T-cell (primary cell): ENCODE measurements around the gene PVR. TPM values are rescaled to one million over a fixed set of nuclear protein-coding genes. Genes with fewer than 3 reads are reported as not detected.
A peak's percentile ranks its signal among the peaks of the same experiment; 100 is the strongest.

Experiments used
- ATAC-seq, 4 experiments: fragments of 200-7000 bp in 3 of 4; fragments of 150-1000 bp in 1 of 4; cut with Tn5 transposase; replicated peaks in 1 of 4; 1 replicate in 3 of 4; 2 replicates in 1 of 4; pipeline ENCODE4 v1.10.0; 2021; ENCODE audit warnings: moderate library complexity in 3 of 4, mild to moderate bottlenecking in 2 of 4, moderate number of reproducible peaks in 1 of 4
- CTCF ChIA-PET, 2 donors: fragments of 300-600 bp; sonication (Branson Sonifier 250); formaldehyde crosslinking; loops; one replicate each; lab custom pipeline; 2022; ENCODE audit warnings: antibody characterized with exemption in 2 of 2; lab: Charles Lee
- POLR2A ChIA-PET, 2 donors: fragments of 300-600 bp; sonication (Branson Sonifier 250); formaldehyde crosslinking; loops; one replicate each; lab custom pipeline; 2022; ENCODE audit warnings: antibody characterized with exemption in 2 of 2; lab: Charles Lee
- DNase-seq, 35 experiments: peaks; one replicate each; pipeline versions ENCODE4 v3.0.0 to v3.0.0-alpha.2; 2013 to 2023
- H3K27ac ChIP-seq: one replicate; pipeline ENCODE4 v1.5.1; 2013; ENCODE audit warnings: low read length
- H3K27me3 ChIP-seq, 2 experiments: replicated peaks in 1 of 2; 1 replicate in 1 of 2; 2 replicates in 1 of 2; pipeline versions ENCODE4 v1.6.1 to v1.7.0; 2013; ENCODE audit warnings: low read length in 1 of 2, mixed read lengths in 1 of 2; ENCODE audit not compliant: control insufficient read depth in 2 of 2, insufficient read depth in 2 of 2; ENCODE audit errors: extremely low read depth in 1 of 2
- H3K36me3 ChIP-seq, 2 donors: 1 replicate in 1 of 2; 2 replicates in 1 of 2; pipeline versions ENCODE4 v1.6.1 to v1.7.0; 2013; ENCODE audit warnings: low read length in 1 of 2; ENCODE audit not compliant: control insufficient read depth in 2 of 2, insufficient read depth in 1 of 2; ENCODE audit errors: extremely low read depth in 1 of 2
- H3K4me1 ChIP-seq, 2 experiments: 1 replicate in 1 of 2; 2 replicates in 1 of 2; pipeline versions ENCODE4 v1.6.1 to v1.7.0; 2013; ENCODE audit warnings: low read length in 2 of 2, mixed read lengths in 1 of 2; ENCODE audit not compliant: insufficient read depth in 2 of 2, control insufficient read depth in 1 of 2; ENCODE audit errors: extremely low read depth in 1 of 2
- H3K4me3 ChIP-seq, 2 donors: 1 replicate in 1 of 2; 2 replicates in 1 of 2; pipeline versions ENCODE4 v1.5.1 to v1.7.0; 2013; ENCODE audit warnings: mild to moderate bottlenecking in 2 of 2, low read length in 1 of 2, moderate library complexity in 1 of 2; ENCODE audit not compliant: control insufficient read depth in 1 of 2; ENCODE audit errors: extremely low read depth in 1 of 2
- H3K9me3 ChIP-seq: 2 replicates; pipeline ENCODE4 v1.7.0; 2013
- H3K27ac Mint-ChIP-seq, 2 donors: one replicate each; pipeline ENCODE4 v1.8.0; 2020 to 2021; ENCODE audit warnings: mild to moderate bottlenecking in 2 of 2, mixed read lengths in 2 of 2
- H3K27me3 Mint-ChIP-seq, 2 donors: one replicate each; pipeline ENCODE4 v1.8.0; 2021 to 2022; ENCODE audit warnings: mixed read lengths in 2 of 2
- H3K36me3 Mint-ChIP-seq: one replicate; pipeline ENCODE4 v1.8.0; 2021; ENCODE audit warnings: mixed read lengths
- H3K4me1 Mint-ChIP-seq, 3 donors: one replicate each; pipeline ENCODE4 v1.8.0; 2020 to 2022; ENCODE audit warnings: mixed read lengths in 3 of 3, mild to moderate bottlenecking in 1 of 3
- H3K4me3 Mint-ChIP-seq, 3 donors: one replicate each; pipeline ENCODE4 v1.8.0; 2020 to 2022; ENCODE audit warnings: mild to moderate bottlenecking in 3 of 3, mixed read lengths in 3 of 3, moderate library complexity in 3 of 3
- H3K9me3 Mint-ChIP-seq, 3 donors: one replicate each; pipeline ENCODE4 v1.8.0; 2020 to 2022; ENCODE audit warnings: mixed read lengths in 3 of 3
- WGBS: methylation state at CpG from one replicate; pipeline ENCODE4 v1.1.5; 2013; ENCODE audit warnings: missing lambda C conversion rate; ENCODE audit not compliant: insufficient coverage; 5-methylcytosine and 5-hydroxymethylcytosine counted together
- total RNA-seq, 35 experiments: library from RNA in 6 of 35; stranded (reverse) in 6 of 35; fragments of 120-200 nt in 1 of 35; gene quantifications; one replicate each; pipeline versions ENCODE4 v1.2.1 to v1.2.4 and lab custom pipeline; 2013 to 2026

The PVR gene, protein sequence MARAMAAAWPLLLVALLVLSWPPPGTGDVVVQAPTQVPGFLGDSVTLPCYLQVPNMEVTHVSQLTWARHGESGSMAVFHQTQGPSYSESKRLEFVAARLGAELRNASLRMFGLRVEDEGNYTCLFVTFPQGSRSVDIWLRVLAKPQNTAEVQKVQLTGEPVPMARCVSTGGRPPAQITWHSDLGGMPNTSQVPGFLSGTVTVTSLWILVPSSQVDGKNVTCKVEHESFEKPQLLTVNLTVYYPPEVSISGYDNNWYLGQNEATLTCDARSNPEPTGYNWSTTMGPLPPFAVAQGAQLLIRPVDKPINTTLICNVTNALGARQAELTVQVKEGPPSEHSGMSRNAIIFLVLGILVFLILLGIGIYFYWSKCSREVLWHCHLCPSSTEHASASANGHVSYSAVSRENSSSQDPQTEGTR
- total RNA-seq (1 to 10 TPM; 1.2 to 3.4 (median 2.8) TPM), total RNA-seq (lab: John Stamatoyannopoulos, UW) (0.96 to 23.8 (median 3.7) reads per million in 29 experiments)
- total RNA-seq (2013): 0.79 TPM

DNA sequence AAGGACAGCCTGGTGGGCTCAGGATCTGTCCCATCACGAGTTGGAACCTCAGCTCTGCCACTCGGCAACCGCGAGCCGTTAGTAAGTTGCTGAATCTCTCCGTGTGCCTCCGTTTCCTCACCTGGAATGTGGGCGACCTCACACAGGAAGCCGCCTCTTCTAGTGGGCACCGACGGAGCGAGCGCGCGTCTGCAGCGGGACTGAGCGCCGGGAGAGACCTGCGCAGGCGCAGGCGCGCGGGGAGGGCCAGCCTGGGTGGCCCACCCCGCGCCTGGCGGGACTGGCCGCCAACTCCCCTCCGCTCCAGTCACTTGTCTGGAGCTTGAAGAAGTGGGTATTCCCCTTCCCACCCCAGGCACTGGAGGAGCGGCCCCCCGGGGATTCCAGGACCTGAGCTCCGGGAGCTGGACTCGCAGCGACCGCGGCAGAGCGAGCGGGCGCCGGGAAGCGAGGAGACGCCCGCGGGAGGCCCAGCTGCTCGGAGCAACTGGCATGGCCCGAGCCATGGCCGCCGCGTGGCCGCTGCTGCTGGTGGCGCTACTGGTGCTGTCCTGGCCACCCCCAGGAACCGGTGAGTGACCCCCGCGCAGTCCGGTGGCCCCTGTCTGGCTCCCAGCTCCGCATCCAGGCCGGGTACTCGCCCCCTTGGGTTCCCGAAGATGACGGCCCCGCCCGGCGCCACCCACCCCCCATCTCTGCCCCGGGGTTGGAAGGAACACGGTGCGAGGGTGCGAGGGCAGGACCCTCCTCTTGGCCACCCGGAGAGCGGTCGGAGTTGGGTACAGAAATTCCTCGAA lies at the start of gene PVR:
Gene PVR (plus strand): TSS at position 306 of the 797 bp plus-strand sequence. CDS start 187 bp downstream, at position 493.
- Mint-ChIP-seq H3K36me3 (no peaks in the 10 kb centered on the region), H3K4me1 (peaks cover 0 to 8% (median 6%) of the 10 kb centered on the region in 3 donors), H3K9me3 (no peaks in the 10 kb centered on the region), H3K4me3 (peak within 1 kb of the TSS; percentile 69 to 71 (median 70)), H3K27me3 (peaks cover 15 to 32% of the 10 kb centered on the region in 2 donors), H3K27ac (peak within 1 kb of the TSS in 1 of 2 donors; percentile 58)
- DNase-seq (peak in 7 of 35 experiments; percentile 1 to 28 (median 13)), ATAC-seq (peak; percentile 45 to 77 (median 60))
- Histone ChIP-seq H3K27ac (no peak within 1 kb of the TSS), H3K36me3 (no peaks in the 10 kb centered on the region), H3K4me1 (peaks cover 0 to 14% of the 10 kb centered on the region in 2 experiments), H3K27me3 (peaks cover 0 to 26% of the 10 kb centered on the region in 2 experiments), H3K4me3 (peak within 1 kb of the TSS; percentile 13 to 83), H3K9me3 (no peaks in the 10 kb centered on the region)
- CTCF ChIA-PET: no interaction called here
- POLR2A ChIA-PET: interaction anchor here in 1 of 2 donors (0.7 kb wide), 1 partner anchor 112 kb away, joined by 3 read pairs; no protein-coding TSS in a partner anchor
- under 1% methylated on average over 58 of the region's 70 CpGs for WGBS

DNA sequence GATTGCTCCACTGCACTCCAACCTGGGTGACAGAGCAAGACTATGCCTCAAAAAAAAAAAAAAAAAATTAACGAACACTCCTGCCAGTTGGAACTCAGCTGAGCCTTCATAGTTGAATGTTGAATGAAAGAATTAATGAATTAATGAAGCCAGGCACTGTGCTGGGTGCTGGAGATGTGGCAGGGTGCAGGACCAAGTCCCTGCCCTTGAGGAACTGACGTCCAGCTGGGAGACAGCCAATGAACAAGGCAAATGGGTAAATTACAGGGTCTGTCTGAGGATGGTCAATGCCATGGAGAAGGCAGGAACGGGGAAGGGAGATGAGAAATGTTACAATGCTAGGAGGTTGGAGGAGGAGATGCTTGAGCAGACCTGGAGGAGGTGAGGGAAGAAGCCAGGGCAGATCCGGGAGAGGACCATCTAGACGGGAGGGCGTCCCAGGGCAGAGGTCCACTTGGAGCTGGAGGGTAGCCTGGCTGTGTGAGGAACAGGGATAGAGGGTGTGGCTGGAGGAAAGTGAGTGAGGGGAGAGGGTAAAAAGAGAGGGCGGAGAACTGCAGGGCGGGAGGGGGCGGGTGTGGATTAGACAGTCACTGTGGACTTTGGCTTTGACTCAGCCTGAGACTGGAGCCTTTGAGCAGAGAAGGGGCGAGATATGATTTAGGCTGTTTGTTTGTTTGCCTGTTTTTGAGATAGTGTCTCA lies 47.1 kb upstream of the PVR start:
- peaks cover 0 to 11% (median 10%) of the 10 kb centered on the region in 3 donors for H3K9me3 Mint-ChIP-seq
- POLR2A ChIA-PET: no interaction called here

DNA sequence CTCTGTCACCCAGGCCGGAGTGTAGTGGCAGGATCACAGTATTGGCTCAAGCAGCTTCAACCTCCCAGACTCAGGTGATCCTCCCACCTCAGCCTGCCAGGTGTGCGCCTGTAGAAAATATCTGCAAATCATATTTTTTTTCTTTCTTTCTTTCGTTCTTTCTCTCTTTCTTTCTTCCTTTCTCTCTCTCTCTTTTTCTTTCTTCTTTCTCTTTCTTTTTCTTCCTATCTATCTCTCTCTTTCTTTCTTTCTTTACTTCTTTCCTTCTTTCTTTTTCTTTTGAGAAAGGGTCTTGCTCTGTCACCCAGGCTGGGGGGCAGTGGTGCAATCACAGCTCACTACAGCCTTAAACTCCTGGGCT lies 46.6 kb upstream of the PVR start:
- Mint-ChIP-seq H3K27ac (no peak overlapping the region), H3K36me3 (no peaks in the 10 kb centered on the region), H3K4me3 (no peak overlapping the region), H3K9me3 (peaks cover 0 to 11% (median 10%) of the 10 kb centered on the region in 3 donors), H3K4me1 (no peaks in the 10 kb centered on the region), H3K27me3 (peaks cover 25 to 34% of the 10 kb centered on the region in 2 donors)
- Histone ChIP-seq H3K27ac (no peak overlapping the region), H3K36me3 (no peaks in the 10 kb centered on the region), H3K27me3 (peaks cover 0 to 16% of the 10 kb centered on the region in 2 experiments), H3K4me1 (no peaks in the 10 kb centered on the region), H3K9me3 (no peaks in the 10 kb centered on the region), H3K4me3 (no peak overlapping the region)
- ATAC-seq: no peak
- ChIA-PET CTCF (no interaction called here), POLR2A (no interaction called here)
- DNase-seq: no peak
- WGBS: 40% methylated on average over 2 of the region's 3 CpGs

More for the DNA sequence above, 47.1 kb upstream of the PVR start:
- Mint-ChIP-seq H3K36me3 (no peaks in the 10 kb centered on the region), H3K4me3 (no peak overlapping the region), H3K27ac (no peak overlapping the region), H3K4me1 (no peaks in the 10 kb centered on the region), H3K27me3 (peaks cover 27 to 36% of the 10 kb centered on the region in 2 donors)
- Histone ChIP-seq H3K4me1 (no peaks in the 10 kb centered on the region), H3K27ac (no peak overlapping the region), H3K4me3 (no peak overlapping the region), H3K27me3 (peaks cover 0 to 16% of the 10 kb centered on the region in 2 experiments), H3K9me3 (no peaks in the 10 kb centered on the region), H3K36me3 (no peaks in the 10 kb centered on the region)
- WGBS: 79% methylated on average over 8 of the region's 10 CpGs
- CTCF ChIA-PET: no interaction called here
- ATAC-seq: no peak
- no peak for DNase-seq

DNA sequence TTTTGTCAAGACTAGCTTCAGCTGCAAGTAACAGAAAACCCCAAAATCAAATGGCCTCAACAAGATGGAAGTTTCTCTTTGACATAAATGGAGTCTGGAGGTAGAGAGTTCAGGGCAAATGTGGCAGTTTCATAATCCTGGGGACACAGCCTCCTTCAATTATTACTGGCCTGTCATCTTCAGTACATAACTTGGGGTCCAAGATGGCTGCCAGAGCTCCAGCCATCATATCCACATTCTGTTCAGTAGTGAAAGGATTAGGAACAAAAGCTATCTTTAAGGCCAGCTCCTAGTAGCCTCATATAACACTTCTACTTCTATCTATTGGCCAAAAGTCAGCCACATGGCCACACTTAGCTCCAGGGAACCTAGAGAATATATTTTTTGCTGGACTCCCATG lies 45.4 kb upstream of the PVR start:
- H3K4me3 Mint-ChIP-seq: no peak overlapping the region
- Histone ChIP-seq H3K9me3 (no peaks in the 10 kb centered on the region), H3K36me3 (no peaks in the 10 kb centered on the region), H3K4me3 (peak overlapping the region in 1 of 2 donors; percentile 17), H3K4me1 (no peaks in the 10 kb centered on the region), H3K27ac (no peak overlapping the region), H3K27me3 (peaks cover 0 to 14% of the 10 kb centered on the region in 2 experiments)
- H3K9me3 Mint-ChIP-seq: peaks cover 0 to 11% (median 10%) of the 10 kb centered on the region in 3 donors
- POLR2A ChIA-PET: no interaction called here
- H3K27ac Mint-ChIP-seq: no peak overlapping the region
- H3K36me3 Mint-ChIP-seq: no peaks in the 10 kb centered on the region
- ATAC-seq (no peak), DNase-seq (no peak)
- no peaks in the 10 kb centered on the region for H3K4me1 Mint-ChIP-seq
- H3K27me3 Mint-ChIP-seq: peaks cover 21 to 30% of the 10 kb centered on the region in 2 donors
- CTCF ChIA-PET: no interaction called here

DNA sequence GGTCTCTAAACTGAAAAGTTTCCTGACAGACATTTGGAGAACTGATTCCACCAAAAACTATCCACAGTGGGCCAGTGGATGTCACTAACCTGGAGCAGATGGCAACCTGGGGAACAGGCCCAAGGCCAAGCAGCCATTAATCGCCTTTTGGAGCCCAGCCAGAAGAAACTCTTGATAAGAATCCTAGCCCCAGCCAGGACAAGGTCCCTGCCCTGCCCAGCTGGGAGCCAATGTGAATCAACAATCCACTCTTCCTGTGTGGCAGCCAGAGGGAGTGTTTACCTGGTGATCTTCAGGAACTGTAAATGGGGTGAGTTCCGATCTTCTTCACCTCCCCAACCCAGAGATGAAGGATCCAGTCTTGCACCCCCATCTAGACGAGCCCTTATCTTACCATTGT lies 44.8 kb upstream of the PVR start:
- H3K4me1 Mint-ChIP-seq: no peaks in the 10 kb centered on the region
- no peaks in the 10 kb centered on the region for H3K4me1 ChIP-seq
- H3K9me3 ChIP-seq: no peaks in the 10 kb centered on the region
- CTCF ChIA-PET: no interaction called here
- H3K36me3 Mint-ChIP-seq: no peaks in the 10 kb centered on the region
- no peak overlapping the region for H3K27ac Mint-ChIP-seq
- ATAC-seq (no peak), DNase-seq (no peak)
- no peak overlapping the region for H3K4me3 Mint-ChIP-seq
- POLR2A ChIA-PET: no interaction called here
- H3K27me3 Mint-ChIP-seq: peaks cover 21 to 26% of the 10 kb centered on the region in 2 donors
- no peaks in the 10 kb centered on the region for H3K36me3 ChIP-seq
- H3K4me3 ChIP-seq: no peak overlapping the region
- no CpG with 5 or more reads among the region's 3 CpGs for WGBS
- H3K9me3 Mint-ChIP-seq: peaks cover 0 to 11% (median 10%) of the 10 kb centered on the region in 3 donors
- H3K27me3 ChIP-seq: peaks cover 0 to 14% of the 10 kb centered on the region in 2 experiments
- no peak overlapping the region for H3K27ac ChIP-seq

DNA sequence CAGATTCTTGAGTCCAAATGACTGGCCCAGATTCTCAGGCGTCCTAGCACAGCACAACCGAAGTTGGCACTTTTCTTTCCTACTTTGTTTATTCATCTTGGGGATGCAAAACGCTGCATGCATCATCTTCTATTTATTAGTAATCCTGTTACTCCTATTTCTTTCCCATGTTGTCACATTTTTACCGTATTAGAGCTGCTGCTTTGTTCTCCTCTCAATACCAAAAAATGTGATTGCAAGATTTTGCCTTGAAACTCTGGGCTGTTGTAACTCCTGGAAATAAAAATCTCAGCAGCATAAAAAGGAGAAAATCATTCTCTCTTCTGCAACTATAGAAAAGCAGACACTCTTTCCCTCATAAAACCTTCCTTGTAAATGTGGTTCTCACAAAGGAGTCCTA lies 43.2 kb upstream of the PVR start:
- WGBS: 100% methylated on average over 2 of the region's 4 CpGs
- peaks cover 18 to 21% of the 10 kb centered on the region in 2 donors for H3K27me3 Mint-ChIP-seq
- Histone ChIP-seq H3K4me3 (no peak overlapping the region), H3K9me3 (no peaks in the 10 kb centered on the region), H3K27ac (no peak overlapping the region), H3K27me3 (peaks cover 0 to 10% of the 10 kb centered on the region in 2 experiments), H3K4me1 (no peaks in the 10 kb centered on the region), H3K36me3 (no peaks in the 10 kb centered on the region)
- peaks cover 0 to 11% (median 10%) of the 10 kb centered on the region in 3 donors for H3K9me3 Mint-ChIP-seq
- H3K27ac Mint-ChIP-seq: no peak overlapping the region
- DNase-seq: no peak
- H3K4me3 Mint-ChIP-seq: no peak overlapping the region
- CTCF ChIA-PET: no interaction called here
- ATAC-seq: no peak
- H3K36me3 Mint-ChIP-seq: no peaks in the 10 kb centered on the region
- peaks cover 0 to under 1% (median 0%) of the 10 kb centered on the region in 3 donors for H3K4me1 Mint-ChIP-seq
- POLR2A ChIA-PET: no interaction called here
